NCI-H2107 (cell line): ENCODE measurements around the gene NIPA2.
"Not testable (repeated sequence)": the region's sequence is repeated elsewhere in the genome, so short reads cannot be mapped to it uniquely, and the experiment has no call there.

Source experiments
- DNase-seq: peaks from one replicate; lab custom pipeline; 2025; lab: John Stamatoyannopoulos, UW

NIPA2 gene

DNA sequence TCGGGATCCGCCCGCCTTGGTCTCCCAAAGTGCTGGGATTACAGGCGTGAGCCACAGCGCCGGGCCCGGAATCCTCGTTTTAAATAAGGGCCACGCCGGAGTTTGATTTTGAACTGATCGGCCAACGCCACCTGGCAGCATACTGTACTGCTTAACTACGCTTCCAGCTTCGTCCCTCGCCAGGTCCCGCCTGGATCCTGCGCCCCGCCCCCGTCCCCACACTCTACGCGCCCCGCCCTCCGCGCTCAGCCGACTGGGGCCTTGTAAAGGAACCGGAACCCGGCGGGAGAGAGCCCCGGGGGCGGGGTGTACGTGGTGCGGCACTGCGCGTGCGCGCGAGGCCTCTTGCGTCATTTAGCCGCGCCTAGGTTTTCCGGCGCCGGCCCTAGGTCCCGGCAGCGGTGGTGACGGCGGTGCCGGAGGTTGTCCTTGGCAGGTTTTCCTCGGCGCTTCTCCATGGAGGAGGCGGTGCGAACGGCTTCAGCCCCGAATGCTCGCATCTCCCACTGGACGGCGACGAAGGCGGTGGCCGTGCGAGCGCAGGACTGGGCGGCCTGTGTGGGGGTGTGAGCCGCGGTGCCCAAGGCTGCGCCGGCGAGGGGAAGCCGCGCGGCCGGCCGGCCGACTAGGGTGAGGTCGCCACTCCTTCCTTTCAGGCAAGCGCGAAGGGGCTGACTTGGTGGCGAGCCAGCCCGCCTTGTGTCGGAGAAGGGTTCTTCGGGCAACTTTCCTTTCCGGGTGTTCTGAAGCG is at the start of gene NIPA2:
Gene NIPA2, plus strand, starts transcription at position 375 of the 751 bp plus-strand sequence. CDS start 13,066 bp downstream, outside the sequence.
- DNase-seq = peak; percentile 81

DNA sequence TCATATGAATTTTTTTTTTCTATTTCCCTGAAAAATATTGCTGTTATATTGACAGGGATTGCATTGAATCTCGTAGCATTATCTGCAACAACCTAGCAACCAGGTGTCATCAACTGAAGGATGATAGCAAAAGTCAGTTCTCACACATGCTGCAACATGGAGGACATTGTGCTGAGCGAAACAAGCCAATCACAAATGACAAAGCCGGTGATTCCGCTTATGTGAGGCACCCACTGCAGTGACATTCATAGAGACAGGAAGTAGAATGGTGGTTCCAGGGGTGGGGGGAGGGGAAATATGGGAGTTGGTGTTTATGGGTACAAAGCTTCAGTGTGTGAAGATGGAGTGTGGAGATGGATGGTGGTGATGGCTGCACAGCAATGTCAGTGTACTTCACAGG is 44.4 kb upstream of the NIPA2 start:
- DNase-seq = no peak

DNA sequence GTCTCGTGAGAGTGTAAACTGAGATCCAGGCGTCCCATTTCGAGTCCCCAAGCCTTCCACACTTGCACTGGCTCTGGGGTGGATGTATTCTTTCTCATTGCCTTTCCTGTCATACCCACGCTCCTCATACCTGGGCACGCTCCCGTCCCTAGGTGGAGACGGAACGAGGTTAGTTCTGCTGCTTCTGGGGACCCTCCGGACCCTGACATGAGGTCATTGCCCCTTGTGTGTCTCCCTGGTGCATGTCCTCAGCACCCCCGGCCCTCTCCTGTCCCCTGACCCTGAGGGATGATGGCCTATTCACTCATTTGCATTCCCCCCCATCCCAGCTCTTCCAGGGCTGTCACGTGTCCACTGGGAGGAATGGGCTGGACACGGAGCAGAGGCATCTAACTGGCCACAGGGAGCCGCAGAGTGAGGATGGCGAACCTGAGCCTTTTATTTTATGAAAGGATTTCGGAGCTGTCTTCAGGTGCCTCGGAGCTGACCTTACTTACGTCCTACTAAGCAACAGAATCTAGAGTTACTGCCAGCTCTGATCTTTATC is 43.8 kb upstream of the NIPA2 start:
- no peak for DNase-seq

DNA sequence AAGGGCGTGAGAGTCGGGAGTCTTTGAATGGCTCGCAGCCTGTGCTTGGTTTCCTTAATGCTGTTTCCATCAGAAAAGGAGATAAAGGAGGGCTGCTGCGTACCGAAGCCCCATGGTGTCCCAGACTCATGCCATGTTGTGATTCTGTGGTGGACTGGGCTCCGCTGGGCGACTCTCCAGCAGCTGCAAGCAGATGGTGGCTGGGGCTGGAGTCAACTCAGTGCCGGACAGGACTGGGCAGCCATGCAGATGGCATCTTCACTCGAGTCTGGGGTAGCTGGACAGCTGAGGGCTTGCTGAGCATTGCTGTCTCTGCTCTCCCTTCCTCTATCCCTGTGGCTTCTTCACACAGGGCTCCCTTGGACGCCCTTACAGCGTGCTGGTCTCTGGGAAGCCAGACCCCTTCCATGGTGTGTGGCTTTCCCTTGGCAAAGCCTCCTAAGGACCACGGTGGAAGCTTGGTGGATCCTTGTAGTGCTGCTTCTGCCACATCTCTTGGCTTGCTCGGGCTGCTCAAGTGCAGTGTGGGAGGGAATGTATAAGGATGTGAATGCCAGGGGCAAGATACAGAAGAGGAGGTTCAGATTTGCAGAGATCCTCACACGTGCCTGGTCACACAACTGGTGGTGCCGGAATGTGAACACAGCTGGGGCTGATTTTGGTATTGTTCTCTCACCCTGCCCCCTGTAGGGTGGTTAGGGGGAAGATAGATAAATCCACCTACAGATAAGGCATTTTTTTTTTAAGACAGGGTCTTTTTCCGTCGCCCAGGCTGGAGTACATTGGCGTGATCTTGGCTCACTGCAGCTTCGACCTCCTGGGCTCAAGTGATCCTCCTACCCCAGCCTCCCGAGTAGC is 43.0 kb upstream of the NIPA2 start:
- DNase-seq = no peak

DNA sequence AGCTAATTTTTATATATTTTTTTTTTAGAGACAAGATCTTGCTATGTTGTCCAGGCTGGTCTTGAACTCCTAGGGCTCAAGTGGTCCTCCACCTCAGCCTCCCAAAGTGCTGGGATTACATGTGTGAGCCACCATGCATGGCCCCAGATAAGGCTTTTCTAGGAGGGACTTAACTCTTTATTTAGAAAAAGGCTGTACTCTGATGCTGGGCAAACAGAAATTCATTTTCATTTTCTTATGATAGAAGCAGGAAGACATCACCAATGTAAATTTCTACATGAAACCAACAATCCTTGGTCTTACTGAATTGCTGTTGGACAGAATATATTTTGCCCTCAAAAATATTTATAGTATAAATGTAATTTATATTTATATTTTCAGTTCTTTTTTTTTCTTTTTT is 42.4 kb upstream of the NIPA2 start:
- DNase-seq = no peak

DNA sequence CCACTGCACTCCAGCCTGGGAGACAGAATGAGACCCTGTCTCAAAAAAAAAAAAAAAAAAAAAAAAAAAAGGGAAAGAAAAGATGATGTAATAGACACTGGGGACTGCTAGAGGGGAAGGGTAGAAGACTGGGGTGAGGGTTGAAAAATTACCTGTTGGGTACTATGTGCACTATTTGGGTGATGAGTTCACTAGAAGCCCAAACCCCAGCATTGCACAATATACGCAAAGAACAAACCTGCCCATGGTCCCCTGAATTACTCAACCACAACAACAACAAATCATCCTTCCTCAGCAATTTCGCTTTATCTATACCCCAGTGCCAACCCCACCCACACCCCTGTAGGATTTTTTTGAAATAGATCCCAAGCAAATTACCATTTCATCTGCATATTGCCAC is 38.6 kb upstream of the NIPA2 start:
- DNase-seq = no peak

DNA sequence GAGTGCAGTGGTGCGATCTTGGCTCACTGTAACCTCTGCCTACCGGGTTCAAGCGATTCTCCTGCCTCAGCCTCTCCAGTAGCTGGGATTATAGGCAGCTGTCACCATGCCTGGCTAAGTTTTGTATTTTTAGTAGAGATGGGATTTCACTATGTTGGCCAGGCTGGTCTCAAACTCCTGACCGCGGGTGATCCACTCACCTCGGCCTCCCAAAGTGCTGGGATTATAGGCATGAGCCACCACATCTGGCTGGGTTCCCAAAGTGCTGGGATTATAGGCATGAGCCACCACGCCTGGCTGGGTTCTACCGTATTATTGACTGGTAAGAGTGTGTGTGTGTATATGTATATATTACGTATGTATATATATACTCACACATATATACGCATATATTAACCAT is 35.5 kb upstream of the NIPA2 start:
- DNase-seq = not testable (repeated sequence)

DNA sequence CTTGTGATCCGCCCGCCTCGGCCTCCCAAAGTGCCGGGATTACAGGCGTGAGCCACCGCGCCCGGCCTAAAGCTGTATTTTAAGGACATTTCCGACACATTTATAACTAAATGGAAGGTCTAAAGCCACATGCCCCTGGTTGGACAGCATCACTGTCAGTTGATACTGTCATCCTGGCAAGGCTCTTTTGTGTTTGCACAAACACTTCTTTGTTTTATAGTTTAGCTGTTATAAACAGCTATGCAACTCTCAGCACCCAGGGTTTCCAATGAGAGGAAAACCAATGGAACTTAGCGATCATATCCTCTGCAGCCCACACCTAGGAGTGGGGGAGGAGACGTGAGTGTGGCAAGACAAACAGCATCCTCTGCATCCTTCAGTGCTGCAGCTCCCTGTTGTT is 32.3 kb upstream of the NIPA2 start:
- no peak for DNase-seq

DNA sequence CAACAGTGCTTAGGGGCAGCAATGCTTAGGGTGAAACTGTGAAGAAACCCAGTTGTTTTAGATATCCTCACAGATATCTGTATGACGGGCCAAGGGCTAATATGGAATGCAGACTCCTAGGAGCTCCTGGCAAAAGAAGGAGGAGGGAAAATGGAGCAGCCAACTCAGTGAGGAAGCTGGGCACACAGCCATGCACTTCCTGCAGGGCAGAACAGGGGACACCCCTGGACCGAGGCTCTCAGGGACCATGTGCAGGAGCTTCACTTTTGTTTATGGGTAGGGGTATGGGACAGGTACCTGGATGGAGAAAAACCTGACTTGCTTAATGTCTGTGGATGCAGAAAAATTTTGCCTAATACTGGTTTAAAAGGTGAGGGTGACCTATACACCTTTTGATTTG is 31.8 kb upstream of the NIPA2 start:
- no peak for DNase-seq

DNA sequence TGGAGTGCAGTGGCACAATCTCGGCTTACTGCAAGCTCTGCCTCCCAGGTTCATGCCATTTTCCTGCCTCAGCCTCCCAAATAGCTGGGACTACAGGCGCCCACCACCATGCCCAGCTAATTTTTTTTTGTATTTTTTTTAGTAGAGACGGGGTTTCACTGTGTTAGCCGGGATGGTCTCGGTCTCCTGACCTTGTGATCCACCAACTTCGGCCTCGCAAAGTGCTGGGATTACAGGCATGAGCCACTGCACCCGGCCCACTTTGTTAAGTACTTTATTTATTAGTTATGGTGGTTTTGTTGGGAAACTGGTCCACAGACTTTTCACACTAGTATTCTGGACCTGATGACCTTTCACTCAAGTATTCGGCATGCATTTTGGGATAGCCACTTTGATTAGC is 30.6 kb upstream of the NIPA2 start:
- DNase-seq = not testable (repeated sequence)

DNA sequence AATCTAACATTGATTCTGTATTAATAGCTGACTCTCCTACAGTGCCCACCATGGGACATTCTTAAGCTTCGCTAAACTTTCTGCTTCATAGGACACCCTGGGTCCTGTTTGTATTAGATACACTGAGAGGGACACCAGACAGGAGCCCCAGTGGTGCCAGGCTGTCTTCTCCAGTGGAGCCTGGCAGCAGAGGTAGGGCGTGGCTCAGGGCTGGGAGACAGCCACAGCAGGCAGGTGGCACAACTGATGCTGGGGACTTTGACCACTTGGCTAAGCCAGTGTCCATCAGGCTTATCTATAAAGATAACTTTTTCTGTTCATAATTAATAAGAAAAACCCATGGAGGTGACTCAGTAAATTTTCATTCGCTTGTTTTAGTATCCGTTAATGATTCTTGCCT is 30.2 kb upstream of the NIPA2 start:
- DNase-seq = no peak

DNA sequence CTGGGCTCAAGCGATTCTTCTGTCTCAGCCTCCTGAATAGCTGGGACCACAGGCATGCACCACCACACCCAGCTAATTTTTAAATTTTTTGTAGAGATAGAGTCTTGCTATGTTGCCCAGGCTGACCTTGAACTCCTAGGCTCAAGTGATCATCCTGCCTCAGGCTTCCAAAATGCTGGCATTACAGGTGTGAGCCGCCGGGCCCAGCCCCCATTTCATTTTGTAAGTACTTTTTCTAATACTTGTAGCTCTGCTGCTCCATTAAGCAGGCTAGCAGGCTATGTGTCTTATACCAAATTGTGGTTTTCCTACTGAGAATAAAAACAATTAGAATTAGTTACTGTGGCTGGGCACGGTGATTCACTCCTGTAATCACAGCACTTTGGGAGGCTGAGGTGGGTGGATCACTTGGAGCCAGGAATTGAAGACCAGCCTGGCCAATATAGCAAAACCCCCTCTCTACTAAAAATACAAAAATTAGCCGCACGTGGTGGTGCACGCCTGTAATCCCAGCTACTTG is 29.6 kb upstream of the NIPA2 start:
- no peak for DNase-seq

DNA sequence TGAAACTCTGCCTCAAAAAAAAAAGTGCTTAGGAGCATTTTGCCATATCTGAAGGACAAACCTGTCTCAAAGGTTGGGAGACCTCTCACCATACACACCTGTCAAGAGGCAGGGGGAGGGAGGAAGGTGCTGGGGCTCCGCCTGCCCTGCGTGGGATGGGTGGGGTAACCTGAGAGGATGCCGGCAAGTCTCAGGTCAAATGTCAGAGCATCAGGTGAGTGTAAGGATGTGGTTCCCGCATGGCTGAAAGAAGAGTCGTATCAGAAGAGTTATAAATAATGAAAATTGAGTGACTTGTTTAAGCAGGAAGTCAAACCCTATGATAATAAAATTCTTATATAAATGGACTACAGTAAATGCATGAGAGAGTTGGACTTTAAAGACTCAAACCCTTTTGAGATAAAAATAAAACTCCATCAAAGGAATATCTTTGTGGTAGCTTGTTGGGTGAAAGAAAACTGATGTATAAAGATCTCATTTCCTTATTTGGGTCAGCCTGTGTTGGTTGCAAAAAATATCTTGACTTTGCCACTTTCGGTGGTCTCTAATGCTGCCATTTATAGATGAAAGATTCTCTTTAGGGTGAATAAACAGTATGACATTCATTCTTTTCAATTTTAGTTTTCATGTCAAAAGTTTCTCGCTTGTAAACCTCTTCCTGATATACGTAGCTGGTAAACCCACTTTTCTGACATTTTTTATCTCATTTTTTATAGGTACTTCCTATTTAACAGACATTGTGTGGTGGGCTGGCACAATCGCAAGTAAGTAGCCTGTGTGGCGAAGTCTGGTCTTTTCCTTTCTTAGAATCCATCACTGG is 28.2 kb upstream of the NIPA2 start:
- DNase-seq = no peak

DNA sequence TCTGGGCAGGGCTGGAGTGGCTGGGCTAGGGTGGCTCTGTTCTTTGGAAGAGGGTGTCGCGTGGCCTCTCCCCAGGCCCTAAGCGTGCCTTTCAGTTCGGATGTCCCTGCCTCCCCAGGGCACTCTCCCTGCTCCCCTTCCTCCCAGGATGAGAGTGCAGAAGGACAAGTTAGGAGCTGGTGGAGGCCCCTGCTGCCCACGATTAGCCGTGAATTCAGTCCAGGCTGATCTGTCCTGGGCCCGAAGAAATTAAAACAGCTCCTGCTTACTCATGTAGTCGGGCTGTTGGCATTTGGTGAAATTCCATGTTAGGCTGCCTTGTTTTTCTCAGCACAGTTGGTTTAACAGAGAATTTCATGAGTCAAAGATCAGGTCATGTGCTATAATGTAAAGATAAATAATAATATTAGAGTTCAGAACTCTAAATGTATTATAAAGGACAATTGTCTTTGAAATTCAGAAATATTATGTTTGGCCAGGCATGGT is 27.6 kb upstream of the NIPA2 start:
- no peak for DNase-seq

DNA sequence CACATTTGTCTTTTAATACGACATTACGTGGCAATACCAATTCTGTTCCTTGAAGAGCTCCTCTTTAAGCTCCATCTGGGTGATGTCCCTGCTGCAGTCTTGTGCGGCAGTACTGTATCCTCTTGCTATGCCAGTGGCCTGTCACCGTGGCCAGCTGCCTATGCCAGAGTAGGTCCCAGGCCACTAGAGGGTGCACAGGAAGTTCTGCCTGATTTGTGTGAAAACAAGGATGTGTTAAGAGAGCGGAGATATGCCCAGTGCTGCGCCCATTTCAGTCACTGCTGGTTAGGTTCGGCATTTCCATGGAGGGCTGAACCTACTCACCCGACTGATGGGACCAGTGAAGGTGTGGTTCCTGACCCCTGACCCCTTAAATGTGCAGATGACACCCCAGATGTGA is 26.8 kb upstream of the NIPA2 start:
- no peak for DNase-seq

DNA sequence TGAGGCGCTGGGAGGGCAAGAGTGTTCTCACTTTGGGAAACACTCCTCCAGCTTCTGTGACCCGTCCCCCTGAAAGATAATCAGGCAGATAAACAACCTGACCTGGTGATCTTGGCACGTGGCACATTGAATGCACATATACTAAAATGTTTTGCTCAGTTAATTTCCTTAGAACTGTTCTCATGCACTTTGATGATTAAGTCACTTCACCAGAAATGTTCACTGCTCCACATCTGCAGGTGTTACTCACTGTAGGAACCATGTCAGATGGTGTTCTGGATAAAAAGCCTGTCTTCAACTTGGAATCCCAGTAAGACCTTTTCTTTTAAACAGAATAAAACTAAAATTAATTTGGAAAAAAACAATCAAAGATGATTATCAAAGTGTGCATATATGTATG is 24.6 kb upstream of the NIPA2 start:
- DNase-seq = no peak

DNA sequence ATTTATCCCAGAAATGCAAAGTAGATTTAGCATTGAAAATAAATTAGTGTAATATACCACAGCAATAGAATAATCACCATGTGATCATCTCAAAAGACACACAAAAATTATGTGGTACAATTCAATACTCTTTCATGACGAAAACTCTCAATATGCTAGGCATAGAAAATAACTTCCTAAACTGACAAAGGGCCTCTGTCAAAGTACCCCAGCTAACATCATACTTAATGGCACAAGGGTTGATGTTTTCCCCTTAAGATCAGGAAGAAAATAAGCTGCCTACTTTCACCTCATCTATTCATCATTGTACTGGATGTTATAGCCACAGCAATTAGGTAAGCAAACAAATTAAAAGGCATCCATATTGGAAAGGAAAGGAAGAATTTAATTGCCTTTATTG is 22.7 kb upstream of the NIPA2 start:
- no peak for DNase-seq

DNA sequence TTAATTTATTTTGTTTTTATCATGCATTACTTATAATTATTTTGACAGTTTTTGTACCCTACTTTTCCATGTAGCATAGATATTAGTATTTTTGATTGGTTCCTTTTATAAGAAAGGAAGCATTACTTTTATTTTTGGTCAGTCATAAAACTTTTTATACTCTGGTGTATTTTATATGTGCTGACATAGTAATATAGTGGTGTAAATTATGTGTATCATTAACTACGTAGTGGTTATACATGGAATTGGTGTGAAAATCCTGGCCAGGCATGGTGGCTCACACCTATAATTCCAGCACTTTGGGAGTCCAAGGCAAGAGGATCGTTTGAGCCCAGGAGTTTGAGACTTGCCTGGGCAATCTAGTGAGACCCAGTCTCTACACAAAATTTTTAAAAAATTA is 18.8 kb upstream of the NIPA2 start:
- no peak for DNase-seq

DNA sequence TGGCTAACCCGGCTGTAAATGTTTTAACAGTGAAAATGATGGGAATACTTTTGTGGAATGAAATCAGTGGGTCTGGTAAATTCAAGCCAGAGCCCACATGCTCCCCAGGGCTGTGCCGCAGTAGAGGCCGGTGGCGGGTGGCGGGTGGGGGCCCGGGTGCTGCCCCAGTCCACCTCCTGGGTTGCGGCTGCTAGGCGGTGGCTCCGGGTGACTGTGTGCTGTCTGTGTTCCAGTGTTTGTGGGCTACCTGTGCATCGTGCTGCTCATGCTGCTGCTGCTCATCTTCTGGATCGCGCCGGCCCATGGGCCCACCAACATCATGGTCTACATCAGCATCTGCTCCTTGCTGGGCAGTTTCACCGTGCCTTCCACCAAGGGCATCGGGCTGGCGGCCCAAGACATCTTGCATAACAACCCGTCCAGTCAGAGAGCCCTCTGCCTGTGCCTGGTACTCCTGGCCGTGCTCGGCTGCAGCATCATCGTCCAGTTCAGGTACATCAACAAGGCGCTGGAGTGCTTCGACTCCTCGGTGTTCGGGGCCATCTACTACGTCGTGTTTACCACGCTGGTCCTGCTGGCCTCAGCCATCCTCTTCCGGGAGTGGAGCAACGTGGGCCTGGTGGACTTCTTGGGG is 14.9 kb upstream of the NIPA2 start:
- DNase-seq = no peak

DNA sequence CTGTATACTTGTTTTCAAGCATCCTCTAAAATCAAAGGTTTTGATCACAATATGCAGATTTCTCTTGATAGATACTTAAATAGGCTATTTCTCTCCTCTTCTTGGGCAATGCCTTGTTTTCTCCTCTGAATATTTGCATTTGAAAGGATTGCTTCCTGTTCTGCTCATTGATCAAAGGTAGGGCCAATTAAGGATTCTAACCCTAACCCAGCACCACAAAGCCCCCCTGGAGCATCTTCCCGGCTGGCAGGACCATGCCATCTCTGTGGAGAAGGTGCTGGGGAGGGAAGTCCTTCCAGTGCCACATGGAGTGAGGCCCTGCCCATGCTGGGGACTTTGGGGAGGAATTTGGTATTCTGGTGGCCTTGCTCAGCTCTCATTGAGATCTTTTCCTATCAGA is 11.3 kb upstream of the NIPA2 start:
- no peak for DNase-seq

DNA sequence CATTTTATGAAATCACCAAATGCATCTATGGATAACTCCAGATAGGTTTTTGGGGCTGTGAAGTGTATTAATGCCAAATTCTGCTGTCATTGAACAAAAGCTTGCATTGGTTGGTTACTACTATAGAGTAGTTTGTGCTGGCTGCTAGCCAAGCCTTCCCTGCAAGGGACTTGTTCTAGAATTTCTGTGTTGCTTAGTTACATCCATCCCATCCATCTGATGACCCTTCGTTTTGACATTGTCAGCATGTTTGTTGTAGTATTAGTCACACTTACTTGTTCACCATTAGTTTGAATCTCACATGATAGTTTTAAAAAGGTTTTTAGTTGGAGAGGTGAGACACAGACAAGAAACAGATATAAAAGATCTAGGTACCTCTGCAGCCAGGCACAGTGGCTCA is 7.0 kb upstream of the NIPA2 start:
- DNase-seq = no peak
